ENCODE measurements around the gene STIL. TPM values are rescaled to one million over a fixed set of nuclear protein-coding genes. Genes with fewer than 3 reads are reported as not detected.
"Not testable (repeated sequence)": the region's sequence is repeated elsewhere in the genome, so short reads cannot be mapped to it uniquely, and the experiment has no call there.

STIL gene
- total and polyA plus RNA-seq, 4 donors: 0.26 to 20.5 (median 0.75) TPM

DNA sequence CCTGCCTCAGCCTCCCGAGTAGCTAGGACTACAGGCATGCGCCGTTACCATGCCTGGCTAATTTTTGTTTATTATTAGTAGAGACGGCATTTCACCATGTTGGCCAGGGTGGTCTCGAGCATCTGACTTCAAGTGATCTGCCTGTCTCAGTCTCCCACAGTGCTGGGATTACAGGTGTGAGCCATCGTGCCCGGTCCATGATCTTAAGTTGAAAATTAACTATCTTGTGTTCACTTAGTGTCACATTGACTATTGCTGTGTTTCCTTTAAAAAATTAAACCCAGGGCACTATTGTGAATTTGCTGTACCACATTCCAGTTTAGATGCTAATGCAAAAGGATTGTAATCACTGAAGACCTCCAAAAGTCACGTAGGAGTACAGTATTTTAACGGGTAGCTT lies 33.8 kb upstream of the STIL start (continued):
- TF ChIP-seq, protein P1, sequence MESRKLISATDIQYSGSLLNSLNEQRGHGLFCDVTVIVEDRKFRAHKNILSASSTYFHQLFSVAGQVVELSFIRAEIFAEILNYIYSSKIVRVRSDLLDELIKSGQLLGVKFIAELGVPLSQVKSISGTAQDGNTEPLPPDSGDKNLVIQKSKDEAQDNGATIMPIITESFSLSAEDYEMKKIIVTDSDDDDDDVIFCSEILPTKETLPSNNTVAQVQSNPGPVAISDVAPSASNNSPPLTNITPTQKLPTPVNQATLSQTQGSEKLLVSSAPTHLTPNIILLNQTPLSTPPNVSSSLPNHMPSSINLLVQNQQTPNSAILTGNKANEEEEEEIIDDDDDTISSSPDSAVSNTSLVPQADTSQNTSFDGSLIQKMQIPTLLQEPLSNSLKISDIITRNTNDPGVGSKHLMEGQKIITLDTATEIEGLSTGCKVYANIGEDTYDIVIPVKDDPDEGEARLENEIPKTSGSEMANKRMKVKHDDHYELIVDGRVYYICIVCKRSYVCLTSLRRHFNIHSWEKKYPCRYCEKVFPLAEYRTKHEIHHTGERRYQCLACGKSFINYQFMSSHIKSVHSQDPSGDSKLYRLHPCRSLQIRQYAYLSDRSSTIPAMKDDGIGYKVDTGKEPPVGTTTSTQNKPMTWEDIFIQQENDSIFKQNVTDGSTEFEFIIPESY (IDR thresholded peaks at IDR 0.05): no peak

DNA sequence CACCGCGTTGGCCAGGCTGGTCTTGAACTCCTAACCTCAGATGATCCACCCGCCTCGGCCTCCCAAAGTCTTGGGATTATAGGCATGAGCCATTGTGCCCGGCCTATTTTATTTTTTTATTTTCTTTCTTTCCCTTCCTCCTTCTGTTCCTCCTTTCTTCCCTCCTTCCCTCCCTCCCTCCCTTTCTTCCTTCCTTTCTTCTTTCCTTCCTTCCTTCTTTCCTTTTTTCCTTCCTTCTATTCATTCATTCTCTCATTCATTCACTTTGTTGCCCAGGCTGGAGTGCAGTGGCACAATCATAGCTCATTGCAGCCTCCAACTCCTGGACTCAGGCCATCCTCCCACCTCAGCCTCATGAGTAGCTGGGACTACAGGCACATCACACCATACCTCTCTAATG lies 33.0 kb upstream of the STIL start:
- H3K4me1 ChIP-seq (ENCODE audit: control insufficient read depth in 4 of 4, insufficient read depth in 4 of 4, low read length in 3 of 4): peaks cover 0 to 10% (median 4%) of the 10 kb centered on the region in 4 donors
- H3K4me3 ChIP-seq (ENCODE audit: low read depth in 1 of 3, low read length in 3 of 3); DNase-seq (ENCODE audit: low spot score); H3K36me3 ChIP-seq (ENCODE audit: control insufficient read depth in 4 of 4, insufficient read depth in 3 of 4, low read depth in 1 of 4, low read length in 3 of 4); H3K27me3 ChIP-seq (ENCODE audit: control insufficient read depth in 4 of 4, insufficient read depth in 4 of 4, low read length in 3 of 4); H3K9me3 ChIP-seq (ENCODE audit: control insufficient read depth in 4 of 4, low read length in 3 of 4); H3K9ac ChIP-seq (ENCODE audit: low read depth in 1 of 2, low read length in 2 of 2); H3K27ac ChIP-seq (ENCODE audit: low read depth in 1 of 2, low read length in 2 of 2): not testable (repeated sequence)
- 99% methylated on average over 5 of the region's 5 CpGs for WGBS

DNA sequence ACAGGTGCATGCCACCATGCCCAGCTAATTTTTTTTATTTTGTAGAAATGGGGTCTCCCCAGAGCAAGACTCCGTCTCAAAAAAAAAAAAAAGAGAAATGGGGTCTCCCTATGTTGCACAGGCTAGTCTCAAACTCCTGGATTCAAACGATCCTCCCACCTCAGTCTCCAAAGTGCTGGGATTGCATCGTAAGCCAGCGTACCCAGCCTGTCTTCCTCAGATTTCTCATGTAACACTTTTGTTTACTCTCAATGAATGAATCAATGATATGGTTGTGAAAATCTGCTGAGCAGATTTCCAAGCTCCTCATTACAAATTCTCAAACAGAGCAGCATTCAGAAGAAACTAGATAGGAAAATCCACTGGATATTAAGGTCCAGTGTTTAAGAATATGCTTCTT lies 26.3 kb upstream of the STIL start:
- H3K9ac ChIP-seq (ENCODE audit: low read depth in 1 of 2, low read length in 2 of 2): no peak overlapping the region
- TF ChIP-seq JUND (IDR thresholded peaks at IDR 0.05) (no peak), HNF4G (IDR thresholded peaks at IDR 0.05) (no peak), HNF4A (conservative IDR thresholded peaks at IDR 0.05) (peak in 1 of 2 donors; percentile 38), EGR1 (IDR thresholded peaks at IDR 0.05; ENCODE audit: low read depth in 2 of 2) (no peak), SP1 (IDR thresholded peaks at IDR 0.05) (no peak), RXRA (IDR thresholded peaks at IDR 0.05) (peak in 1 of 2 donors; percentile 10), TAF1 (conservative IDR thresholded peaks at IDR 0.05) (no peak)
- TF ChIP-seq, protein P2, sequence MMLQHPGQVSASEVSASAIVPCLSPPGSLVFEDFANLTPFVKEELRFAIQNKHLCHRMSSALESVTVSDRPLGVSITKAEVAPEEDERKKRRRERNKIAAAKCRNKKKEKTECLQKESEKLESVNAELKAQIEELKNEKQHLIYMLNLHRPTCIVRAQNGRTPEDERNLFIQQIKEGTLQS (IDR thresholded peaks at IDR 0.05): peak; percentile 37
- H3K27ac ChIP-seq (ENCODE audit: low read depth in 1 of 2, low read length in 2 of 2): peak overlapping the region in 1 of 2 donors; percentile 28
- no peaks in the 10 kb centered on the region for H3K27me3 ChIP-seq (ENCODE audit: control insufficient read depth in 4 of 4, insufficient read depth in 4 of 4, low read length in 3 of 4)
- WGBS: 46% methylated on average over 4 of the region's 4 CpGs
- peaks cover 0 to 8% (median 0%) of the 10 kb centered on the region in 4 donors for H3K36me3 ChIP-seq (ENCODE audit: control insufficient read depth in 4 of 4, insufficient read depth in 3 of 4, low read depth in 1 of 4, low read length in 3 of 4)
- DNase-seq (ENCODE audit: low spot score): no peak
- no peaks in the 10 kb centered on the region for H3K9me3 ChIP-seq (ENCODE audit: control insufficient read depth in 4 of 4, low read length in 3 of 4)
- H3K4me3 ChIP-seq (ENCODE audit: low read depth in 1 of 3, low read length in 3 of 3): no peak overlapping the region
- peaks cover 3 to 13% (median 9%) of the 10 kb centered on the region in 4 donors for H3K4me1 ChIP-seq (ENCODE audit: control insufficient read depth in 4 of 4, insufficient read depth in 4 of 4, low read length in 3 of 4)

DNA sequence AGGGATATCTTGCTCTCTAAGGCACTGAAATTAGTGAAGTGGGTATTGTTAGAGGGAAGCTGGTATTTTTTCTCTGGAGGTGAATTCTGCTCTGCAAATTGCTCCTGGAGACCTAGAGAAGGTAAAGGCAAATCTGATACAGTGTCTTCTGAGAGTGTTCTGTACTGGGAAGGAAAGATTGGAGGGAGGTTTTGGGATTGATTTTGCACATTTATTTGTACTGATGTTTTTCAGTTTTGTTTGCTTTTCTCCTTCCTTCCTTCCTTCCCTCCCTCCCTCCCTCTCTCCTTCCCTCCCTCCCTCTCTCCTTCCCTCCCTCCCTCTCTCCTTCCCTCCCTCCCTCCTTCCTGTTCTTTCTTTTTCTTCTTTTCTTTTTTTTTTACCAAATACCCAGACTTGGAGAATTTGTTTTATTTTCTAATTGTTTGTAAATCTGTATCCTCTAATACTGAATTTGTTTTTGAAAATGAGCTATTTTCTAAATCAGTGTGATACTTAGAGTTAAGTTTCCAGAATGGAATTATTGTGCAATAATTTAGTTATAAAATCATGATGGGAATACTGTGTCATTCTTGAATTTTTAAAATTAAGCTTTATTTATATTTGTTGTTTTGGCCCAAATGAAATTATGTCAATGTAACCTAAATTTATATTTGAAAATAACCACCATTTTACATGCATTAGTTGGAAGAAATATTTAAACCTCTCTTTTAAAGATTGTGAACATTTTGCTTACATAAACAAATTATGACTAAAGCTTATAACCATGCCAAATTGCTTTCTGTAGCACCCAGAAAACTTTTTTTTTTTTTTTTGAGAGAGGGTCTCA lies 24.5 kb upstream of the STIL start:
- H3K27me3 ChIP-seq (ENCODE audit: control insufficient read depth in 4 of 4, insufficient read depth in 4 of 4, low read length in 3 of 4): no peaks in the 10 kb centered on the region
- DNase-seq (ENCODE audit: low spot score): no peak
- H3K9ac ChIP-seq (ENCODE audit: low read depth in 1 of 2, low read length in 2 of 2): no peak overlapping the region
- no peak overlapping the region for H3K27ac ChIP-seq (ENCODE audit: low read depth in 1 of 2, low read length in 2 of 2)
- H3K9me3 ChIP-seq (ENCODE audit: control insufficient read depth in 4 of 4, low read length in 3 of 4): no peaks in the 10 kb centered on the region
- TF ChIP-seq TAF1 (conservative IDR thresholded peaks at IDR 0.05) (no peak), EGR1 (IDR thresholded peaks at IDR 0.05; ENCODE audit: low read depth in 2 of 2) (no peak), FOXA2 (IDR thresholded peaks at IDR 0.05) (no peak), YY1 (IDR thresholded peaks at IDR 0.05) (no peak), HNF4G (IDR thresholded peaks at IDR 0.05) (no peak)
- TF ChIP-seq, protein P2 (IDR thresholded peaks at IDR 0.05): no peak
- no peak overlapping the region for H3K4me3 ChIP-seq (ENCODE audit: low read depth in 1 of 3, low read length in 3 of 3)
- peaks cover 0 to 4% (median 0%) of the 10 kb centered on the region in 4 donors for H3K36me3 ChIP-seq (ENCODE audit: control insufficient read depth in 4 of 4, insufficient read depth in 3 of 4, low read depth in 1 of 4, low read length in 3 of 4)
- H3K4me1 ChIP-seq (ENCODE audit: control insufficient read depth in 4 of 4, insufficient read depth in 4 of 4, low read length in 3 of 4): peaks cover 3 to 16% (median 11%) of the 10 kb centered on the region in 4 donors

Data from liver (tissue), 9 donors.